Measurements from ENCODE around the gene SHB.

Gene SHB

GRCh38 chr9:37994639-37995347 lies 74.2 kb downstream of the SHB start:
- TF ChIP-seq CTCF (conservative IDR thresholded peaks at IDR 0.05; ENCODE audit: low read length) = no peak; the same call in 1 of the 2 replicates
- H3K4me3 ChIP-seq (ENCODE audit: low read length) = peak overlapping the region; percentile 33
- DNase-seq (ENCODE audit: low read depth) = peak; percentile 77

GRCh38 chr9:37992924-37993349 lies 76.1 kb downstream of the SHB start:
- DNase-seq (ENCODE audit: low read depth) = no peak
- H3K4me3 ChIP-seq (ENCODE audit: low read length) = no peak overlapping the region
- TF ChIP-seq CTCF (conservative IDR thresholded peaks at IDR 0.05; ENCODE audit: low read length) = no peak

GRCh38 chr9:37990404-37991015 lies 78.5 kb downstream of the SHB start:
- no peak for TF ChIP-seq CTCF (conservative IDR thresholded peaks at IDR 0.05; ENCODE audit: low read length)
- DNase-seq (ENCODE audit: low read depth) = no peak
- no peak overlapping the region for H3K4me3 ChIP-seq (ENCODE audit: low read length)

GRCh38 chr9:37989701-37990100 lies 79.3 kb downstream of the SHB start:
- no peak for DNase-seq (ENCODE audit: low read depth)
- H3K4me3 ChIP-seq (ENCODE audit: low read length) = no peak overlapping the region
- TF ChIP-seq CTCF (conservative IDR thresholded peaks at IDR 0.05; ENCODE audit: low read length) = no peak

- no peak for TF ChIP-seq CTCF (conservative IDR thresholded peaks at IDR 0.05; ENCODE audit: low read length)
- H3K4me3 ChIP-seq (ENCODE audit: low read length) = no peak overlapping the region
- no peak for DNase-seq (ENCODE audit: low read depth)
These were observed 80.4 kb downstream of the SHB start for GRCh38 chr9:37988602-37989001.

- no peak overlapping the region for H3K4me3 ChIP-seq (ENCODE audit: low read length)
- no peak for DNase-seq (ENCODE audit: low read depth)
- TF ChIP-seq CTCF (conservative IDR thresholded peaks at IDR 0.05; ENCODE audit: low read length) = no peak
These were observed 81.0 kb downstream of the SHB start for GRCh38 chr9:37988041-37988440.

GRCh38 chr9:37987467-37987981 lies 81.5 kb downstream of the SHB start:
- no peak for TF ChIP-seq CTCF (conservative IDR thresholded peaks at IDR 0.05; ENCODE audit: low read length)
- H3K4me3 ChIP-seq (ENCODE audit: low read length) = no peak overlapping the region
- DNase-seq (ENCODE audit: low read depth) = no peak

Data from AG10803 (cell line).